ENCODE measurements around the gene RNF31. TPM values are rescaled to one million over a fixed set of nuclear protein-coding genes. Genes with fewer than 3 reads are reported as not detected.

RNF31 gene
- total RNA-seq, 1 donor from 2014 or later = 59.0 TPM

GRCh38 chr14:24177891-24178290 lies 30.6 kb downstream of the RNF31 start:
- H3K9ac ChIP-seq (ENCODE audit: low read length) = no peak overlapping the region
- peaks cover 7% of the 10 kb centered on the region for H3K4me1 Mint-ChIP-seq (ENCODE audit: low read depth, unreplicated experiment)
- H3K9me3 Mint-ChIP-seq (ENCODE audit: unreplicated experiment) = no peaks in the 10 kb centered on the region
- H3K4me3 Mint-ChIP-seq (ENCODE audit: unreplicated experiment) = no peak overlapping the region
- H3K9me3 ChIP-seq (ENCODE audit: insufficient read depth, low read depth, low read length) = no peaks in the 10 kb centered on the region
- no peaks in the 10 kb centered on the region for H3K79me2 ChIP-seq (ENCODE audit: insufficient read depth, low read length)
- H3K36me3 ChIP-seq (ENCODE audit: insufficient read depth, low read length) = peaks cover 18% of the 10 kb centered on the region
- no peaks in the 10 kb centered on the region for H3K27me3 ChIP-seq (ENCODE audit: insufficient read depth, low read length)
- peaks cover 35% of the 10 kb centered on the region for H4K20me1 ChIP-seq (ENCODE audit: insufficient read depth, low read length)
- no peak overlapping the region for H3K4me2 ChIP-seq (ENCODE audit: low read length)
- H3K27ac Mint-ChIP-seq (ENCODE audit: unreplicated experiment) = no peak overlapping the region
- TF ChIP-seq EZH2 (IDR thresholded peaks at IDR 0.05; ENCODE audit: insufficient read depth, low read length) (no peak), CTCF (IDR thresholded peaks at IDR 0.05; ENCODE audit: insufficient read depth, low read depth, low read length) (no peak)
- FAIRE-seq = no peak
- DNase-seq (ENCODE audit: low read depth) = no peak
- no peaks in the 10 kb centered on the region for H3K27me3 Mint-ChIP-seq (ENCODE audit: low read depth, unreplicated experiment)
- H3K27ac ChIP-seq (ENCODE audit: low read depth, low read length) = no peak overlapping the region
- peaks cover 24% of the 10 kb centered on the region for H3K36me3 Mint-ChIP-seq (ENCODE audit: low read depth, unreplicated experiment)
- peaks cover 5% of the 10 kb centered on the region for H3K4me1 ChIP-seq (ENCODE audit: insufficient read depth, low read length)
- no peak overlapping the region for H2AFZ ChIP-seq (ENCODE audit: low read depth, low read length)
- no peak overlapping the region for H3K4me3 ChIP-seq (ENCODE audit: insufficient read depth, low read depth, low read length)

GRCh38 chr14:24178399-24179178 lies 31.3 kb downstream of the RNF31 start:
- no peak overlapping the region for H3K9ac ChIP-seq (ENCODE audit: low read length)
- no peak for DNase-seq (ENCODE audit: low read depth)
- H3K79me2 ChIP-seq (ENCODE audit: insufficient read depth, low read length) = no peaks in the 10 kb centered on the region
- Mint-ChIP-seq H3K4me3 (ENCODE audit: unreplicated experiment) (no peak overlapping the region), H3K27ac (ENCODE audit: unreplicated experiment) (peak overlapping the region; percentile 34), H3K4me1 (ENCODE audit: low read depth, unreplicated experiment) (peaks cover 7% of the 10 kb centered on the region), H3K27me3 (ENCODE audit: low read depth, unreplicated experiment) (no peaks in the 10 kb centered on the region), H3K36me3 (ENCODE audit: low read depth, unreplicated experiment) (peaks cover 20% of the 10 kb centered on the region), H3K9me3 (ENCODE audit: unreplicated experiment) (no peaks in the 10 kb centered on the region)
- H3K9me3 ChIP-seq (ENCODE audit: insufficient read depth, low read depth, low read length) = no peaks in the 10 kb centered on the region
- TF ChIP-seq EZH2 (IDR thresholded peaks at IDR 0.05; ENCODE audit: insufficient read depth, low read length) = no peak
- no peak for TF ChIP-seq CTCF (IDR thresholded peaks at IDR 0.05; ENCODE audit: insufficient read depth, low read depth, low read length)
- FAIRE-seq = no peak
- peaks cover 35% of the 10 kb centered on the region for H4K20me1 ChIP-seq (ENCODE audit: insufficient read depth, low read length)
- peaks cover 5% of the 10 kb centered on the region for H3K4me1 ChIP-seq (ENCODE audit: insufficient read depth, low read length)
- no peaks in the 10 kb centered on the region for H3K27me3 ChIP-seq (ENCODE audit: insufficient read depth, low read length)
- no peak overlapping the region for H3K27ac ChIP-seq (ENCODE audit: low read depth, low read length)
- H2AFZ ChIP-seq (ENCODE audit: low read depth, low read length) = no peak overlapping the region
- peaks cover 21% of the 10 kb centered on the region for H3K36me3 ChIP-seq (ENCODE audit: insufficient read depth, low read length)
- H3K4me2 ChIP-seq (ENCODE audit: low read length) = no peak overlapping the region
- no peak overlapping the region for H3K4me3 ChIP-seq (ENCODE audit: insufficient read depth, low read depth, low read length)
